GM12872 (cell line): ENCODE results near the gene DUSP2.

Experiments used
- CTCF ChIP-seq: IDR thresholded peaks from 3 replicates; pipeline ENCODE4 v1.5.1; 2011; ENCODE audit warnings: low read depth, mild to moderate bottlenecking, low read length, moderate library complexity; ENCODE audit not compliant: insufficient read depth

Gene DUSP2

GRCh38 chr2:96108151-96108540, 37.1 kb downstream of the DUSP2 start:
- TF ChIP-seq CTCF, result no peak

GRCh38 chr2:96107708-96108065, 37.6 kb downstream of the DUSP2 start:
- no peak for TF ChIP-seq CTCF

GRCh38 chr2:96106991-96107707, 38.1 kb downstream of the DUSP2 start:
- no peak for TF ChIP-seq CTCF

- no peak for TF ChIP-seq CTCF
Measured at GRCh38 chr2:96105994-96106715, 39.1 kb downstream of the DUSP2 start.

GRCh38 chr2:96105152-96105915, 39.9 kb downstream of the DUSP2 start:
- TF ChIP-seq CTCF, result no peak

GRCh38 chr2:96104487-96104861, 40.8 kb downstream of the DUSP2 start:
- TF ChIP-seq CTCF, result no peak

GRCh38 chr2:96103761-96104486, 41.3 kb downstream of the DUSP2 start:
- no peak for TF ChIP-seq CTCF
